Measurements from ENCODE around the gene RELN.

Gene RELN

DNA sequence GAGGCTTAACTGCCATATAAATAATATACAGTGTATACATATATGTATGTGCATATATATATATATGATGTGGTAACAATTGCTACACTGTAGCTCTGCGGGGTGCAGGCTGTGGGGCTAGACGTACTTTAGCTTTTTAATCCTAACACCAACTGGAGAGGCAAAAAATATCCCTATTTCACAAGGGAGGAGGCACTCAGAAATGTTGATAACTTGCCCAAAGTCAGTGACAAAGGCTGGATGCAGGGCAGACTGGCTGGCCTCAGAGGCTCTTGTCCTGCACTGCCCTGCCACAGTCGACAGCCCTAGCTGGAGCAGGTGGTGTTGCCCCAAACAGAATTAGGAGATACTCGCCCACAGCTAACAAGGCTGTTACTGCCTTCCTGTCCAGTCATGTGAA lies 1.5 kb upstream of the RELN start:
- no peak for DNase-seq (ENCODE audit: extremely low spot score)
- POLR2A ChIA-PET: no interaction called here
- TF ChIP-seq ELF4 (IDR thresholded peaks at IDR 0.05) (no peak), FOXM1 (IDR thresholded peaks at IDR 0.05; ENCODE audit: borderline replicate concordance) (no peak), BHLHE40 (IDR thresholded peaks at IDR 0.05; ENCODE audit: borderline replicate concordance) (no peak), ZNF384 (IDR thresholded peaks at IDR 0.05) (no peak), FOXK2 (IDR thresholded peaks at IDR 0.05) (no peak), TARDBP (IDR thresholded peaks at IDR 0.05) (no peak), L3MBTL2 (conservative IDR thresholded peaks at IDR 0.05) (no peak), NFRKB (IDR thresholded peaks at IDR 0.05) (no peak), ARNT (IDR thresholded peaks at IDR 0.05) (no peak), HDGF (IDR thresholded peaks at IDR 0.05; ENCODE audit: borderline replicate concordance) (no peak), FOXA1 (IDR thresholded peaks at IDR 0.05) (no peak), SUZ12 (IDR thresholded peaks at IDR 0.05) (no peak)
- TF ChIP-seq, protein P1, sequence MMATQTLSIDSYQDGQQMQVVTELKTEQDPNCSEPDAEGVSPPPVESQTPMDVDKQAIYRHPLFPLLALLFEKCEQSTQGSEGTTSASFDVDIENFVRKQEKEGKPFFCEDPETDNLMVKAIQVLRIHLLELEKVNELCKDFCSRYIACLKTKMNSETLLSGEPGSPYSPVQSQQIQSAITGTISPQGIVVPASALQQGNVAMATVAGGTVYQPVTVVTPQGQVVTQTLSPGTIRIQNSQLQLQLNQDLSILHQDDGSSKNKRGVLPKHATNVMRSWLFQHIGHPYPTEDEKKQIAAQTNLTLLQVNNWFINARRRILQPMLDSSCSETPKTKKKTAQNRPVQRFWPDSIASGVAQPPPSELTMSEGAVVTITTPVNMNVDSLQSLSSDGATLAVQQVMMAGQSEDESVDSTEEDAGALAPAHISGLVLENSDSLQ (IDR thresholded peaks at IDR 0.05): no peak
- CTCF ChIA-PET: no interaction called here

DNA sequence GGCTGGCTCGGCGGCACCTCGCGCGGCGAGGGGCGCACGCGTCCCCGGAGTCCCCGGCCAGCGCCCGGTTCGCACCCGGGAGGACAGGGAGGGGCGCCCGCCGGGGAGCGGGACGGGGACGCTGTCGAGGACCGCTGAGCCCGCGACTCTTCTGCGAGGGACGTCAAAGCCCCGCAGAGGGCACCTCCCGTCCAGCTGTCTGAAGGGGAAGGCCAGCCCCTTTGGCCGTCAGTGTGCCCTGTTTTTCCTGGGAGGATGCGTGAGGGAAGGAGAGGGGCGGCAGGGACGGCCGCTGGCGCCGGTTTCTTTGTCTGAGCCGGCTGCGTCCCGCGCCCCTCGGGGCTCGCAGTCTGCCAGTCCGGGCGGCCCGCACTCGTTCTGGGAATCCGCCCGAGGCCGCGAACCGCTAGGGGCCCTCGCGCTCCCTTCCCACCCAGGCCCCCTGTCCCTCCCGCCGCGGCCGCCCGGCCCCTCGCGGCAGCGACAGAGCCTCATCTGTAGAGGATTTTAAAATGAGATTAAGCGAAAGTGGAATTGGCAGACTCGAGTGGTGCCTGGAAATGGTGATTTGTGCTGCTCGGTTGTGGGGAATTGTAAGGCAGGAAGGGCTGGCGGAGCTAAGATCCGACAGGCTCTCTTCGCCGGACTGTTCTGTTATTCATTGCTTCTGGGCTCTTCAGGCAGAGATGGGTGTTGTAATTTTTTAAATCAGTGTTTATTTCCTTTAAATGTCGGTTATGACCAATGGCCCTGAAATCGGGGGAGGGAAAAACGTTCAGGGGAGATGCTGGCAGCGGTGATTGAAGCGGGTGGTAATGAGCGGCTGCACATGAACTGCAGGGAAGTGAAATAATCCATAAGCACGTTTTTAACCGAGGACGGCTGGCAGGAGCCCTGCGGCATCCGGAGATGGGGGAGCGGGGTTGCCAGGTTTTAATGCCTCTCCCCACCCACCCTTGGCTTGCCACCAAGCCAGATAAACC lies 618 bp upstream of the RELN start:
- TF ChIP-seq ZNF384 (IDR thresholded peaks at IDR 0.05) (no peak), SUZ12 (IDR thresholded peaks at IDR 0.05) (no peak), BHLHE40 (IDR thresholded peaks at IDR 0.05; ENCODE audit: borderline replicate concordance) (no peak), LEF1 (IDR thresholded peaks at IDR 0.05; ENCODE audit: borderline replicate concordance) (no peak), L3MBTL2 (conservative IDR thresholded peaks at IDR 0.05) (no peak), FOXA1 (IDR thresholded peaks at IDR 0.05) (no peak)
- peak; percentile 36 for DNase-seq (ENCODE audit: extremely low spot score)
- ChIA-PET CTCF (no interaction called here), POLR2A (no interaction called here)

GRCh38 chr7:103988468-103989199 lies 824 bp downstream of the RELN start:
- no peak for DNase-seq (ENCODE audit: extremely low spot score)
- ChIA-PET POLR2A (no interaction called here), CTCF (no interaction called here)
- TF ChIP-seq FOXA1 (IDR thresholded peaks at IDR 0.05) (no peak), FOXM1 (IDR thresholded peaks at IDR 0.05; ENCODE audit: borderline replicate concordance) (no peak), CTBP1 (IDR thresholded peaks at IDR 0.05; ENCODE audit: borderline replicate concordance) (no peak), LEF1 (IDR thresholded peaks at IDR 0.05; ENCODE audit: borderline replicate concordance) (no peak), SUZ12 (IDR thresholded peaks at IDR 0.05) (no peak), L3MBTL2 (conservative IDR thresholded peaks at IDR 0.05) (no peak), SP1 (IDR thresholded peaks at IDR 0.05) (no peak), ELF4 (IDR thresholded peaks at IDR 0.05) (no peak), FOXK2 (IDR thresholded peaks at IDR 0.05) (no peak), NFRKB (IDR thresholded peaks at IDR 0.05) (no peak), BHLHE40 (IDR thresholded peaks at IDR 0.05; ENCODE audit: borderline replicate concordance) (no peak), ARNT (IDR thresholded peaks at IDR 0.05) (no peak)
- TF ChIP-seq, protein P1 (IDR thresholded peaks at IDR 0.05): no peak

DNA sequence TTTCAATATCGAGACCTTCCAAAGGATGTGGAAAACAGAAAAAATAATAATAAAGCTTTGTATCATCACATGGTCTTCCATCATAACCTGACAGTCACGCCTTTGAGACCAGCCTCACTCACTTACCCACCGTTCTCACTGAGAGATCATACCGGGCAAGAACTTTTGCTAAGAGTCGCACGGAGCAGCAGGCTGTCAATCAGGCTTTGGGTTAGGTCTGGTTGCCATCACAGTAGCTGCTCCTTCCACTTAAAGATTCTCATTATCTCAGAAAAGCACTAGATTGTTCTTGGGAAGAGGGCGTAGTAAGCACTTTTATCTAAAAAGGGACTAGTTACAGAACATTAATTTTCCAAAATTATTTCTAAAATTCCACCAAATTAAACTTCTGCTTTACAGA lies 2.0 kb downstream of the RELN start:
- POLR2A ChIA-PET: no interaction called here
- CTCF ChIA-PET: interaction anchor here (0.7 kb wide), 1 partner anchor 243 kb away, joined by 3 read pairs; no protein-coding TSS in a partner anchor
- TF ChIP-seq, protein P1 (IDR thresholded peaks at IDR 0.05): 0 out of 2 replicates have a peak, but pooled peaks have one; percentile 9
- TF ChIP-seq L3MBTL2 (conservative IDR thresholded peaks at IDR 0.05): no peak
- DNase-seq (ENCODE audit: extremely low spot score): no peak

- ChIA-PET POLR2A (no interaction called here), CTCF (no interaction called here)
- TF ChIP-seq HDGF (IDR thresholded peaks at IDR 0.05; ENCODE audit: borderline replicate concordance) (no peak), NFRKB (IDR thresholded peaks at IDR 0.05) (no peak), ZNF384 (IDR thresholded peaks at IDR 0.05) (no peak), LEF1 (IDR thresholded peaks at IDR 0.05; ENCODE audit: borderline replicate concordance) (no peak), L3MBTL2 (conservative IDR thresholded peaks at IDR 0.05) (no peak), CTBP1 (IDR thresholded peaks at IDR 0.05; ENCODE audit: borderline replicate concordance) (no peak), ELF4 (IDR thresholded peaks at IDR 0.05) (no peak)
- DNase-seq (ENCODE audit: extremely low spot score): no peak
Measured at GRCh38 chr7:103985565-103986126, 3.8 kb downstream of the RELN start.

GRCh38 chr7:103984050-103984449 lies 5.4 kb downstream of the RELN start:
- DNase-seq (ENCODE audit: extremely low spot score): no peak

More at GRCh38 chr7:103984050-103984449, 5.4 kb downstream of the RELN start:
- ChIA-PET CTCF (no interaction called here), POLR2A (no interaction called here)
- TF ChIP-seq LEF1 (IDR thresholded peaks at IDR 0.05; ENCODE audit: borderline replicate concordance): no peak
- TF ChIP-seq BHLHE40 (IDR thresholded peaks at IDR 0.05; ENCODE audit: borderline replicate concordance): no peak
- no peak for TF ChIP-seq HDGF (IDR thresholded peaks at IDR 0.05; ENCODE audit: borderline replicate concordance)
- TF ChIP-seq NFRKB (IDR thresholded peaks at IDR 0.05): no peak

Data from HEK293T (cell line).